HEK293 (cell line): ENCODE results near the gene VIT.

Source experiments
- MYNN ChIP-seq: fragments of 450-650 bp; formaldehyde crosslinking; IDR thresholded peaks from 2 replicates; pipeline ENCODE4 v1.5.1; 2016; ENCODE audit warnings: missing biosample characterization, missing genetic modification characterization, borderline replicate concordance
- TCF7L2 ChIP-seq: IDR thresholded peaks from 2 replicates; pipeline ENCODE4 v1.6.1; 2011; ENCODE audit warnings: low read depth, mild to moderate bottlenecking, inconsistent platforms, low read length, moderate library complexity, borderline replicate concordance
- TRIM28 ChIP-seq: IDR thresholded peaks from 2 replicates; pipeline ENCODE4 v1.6.1; 2011; ENCODE audit warnings: low read length, control low read depth, borderline replicate concordance
- YY2 ChIP-seq: fragments of 450-650 bp; formaldehyde crosslinking; IDR thresholded peaks from 2 replicates; pipeline ENCODE4 v1.5.1; 2016; ENCODE audit warnings: missing biosample characterization, missing genetic modification characterization
- ZFP69B ChIP-seq: fragments of 450-650 bp; formaldehyde crosslinking; IDR thresholded peaks from 2 replicates; pipeline ENCODE4 v1.5.1; 2016; ENCODE audit warnings: missing biosample characterization, missing genetic modification characterization
- ZNF174 ChIP-seq: fragments of 450-650 bp; formaldehyde crosslinking; IDR thresholded peaks from 2 replicates; pipeline ENCODE4 v1.5.0; 2017; ENCODE audit warnings: missing biosample characterization, mild to moderate bottlenecking, missing genetic modification characterization
- ZNF398 ChIP-seq: fragments of 450-650 bp; formaldehyde crosslinking; IDR thresholded peaks from 2 replicates; pipeline ENCODE4 v1.5.1; 2017; ENCODE audit warnings: missing biosample characterization, missing genetic modification characterization
- ZNF571 ChIP-seq: fragments of 450-650 bp; formaldehyde crosslinking; IDR thresholded peaks from 2 replicates; pipeline ENCODE4 v1.5.0; 2017; ENCODE audit warnings: missing biosample characterization, missing genetic modification characterization
- ZSCAN5A ChIP-seq: fragments of 450-650 bp; formaldehyde crosslinking; IDR thresholded peaks from 2 replicates; pipeline ENCODE4 v1.5.1; 2016; ENCODE audit warnings: missing biosample characterization, missing genetic modification characterization
- TF ChIP-seq, protein P1 (sequence below): fragments of 450-650 bp; formaldehyde crosslinking; IDR thresholded peaks from 2 replicates; pipeline ENCODE4 v1.5.1; 2016; ENCODE audit warnings: missing biosample characterization, missing genetic modification characterization

DNA sequence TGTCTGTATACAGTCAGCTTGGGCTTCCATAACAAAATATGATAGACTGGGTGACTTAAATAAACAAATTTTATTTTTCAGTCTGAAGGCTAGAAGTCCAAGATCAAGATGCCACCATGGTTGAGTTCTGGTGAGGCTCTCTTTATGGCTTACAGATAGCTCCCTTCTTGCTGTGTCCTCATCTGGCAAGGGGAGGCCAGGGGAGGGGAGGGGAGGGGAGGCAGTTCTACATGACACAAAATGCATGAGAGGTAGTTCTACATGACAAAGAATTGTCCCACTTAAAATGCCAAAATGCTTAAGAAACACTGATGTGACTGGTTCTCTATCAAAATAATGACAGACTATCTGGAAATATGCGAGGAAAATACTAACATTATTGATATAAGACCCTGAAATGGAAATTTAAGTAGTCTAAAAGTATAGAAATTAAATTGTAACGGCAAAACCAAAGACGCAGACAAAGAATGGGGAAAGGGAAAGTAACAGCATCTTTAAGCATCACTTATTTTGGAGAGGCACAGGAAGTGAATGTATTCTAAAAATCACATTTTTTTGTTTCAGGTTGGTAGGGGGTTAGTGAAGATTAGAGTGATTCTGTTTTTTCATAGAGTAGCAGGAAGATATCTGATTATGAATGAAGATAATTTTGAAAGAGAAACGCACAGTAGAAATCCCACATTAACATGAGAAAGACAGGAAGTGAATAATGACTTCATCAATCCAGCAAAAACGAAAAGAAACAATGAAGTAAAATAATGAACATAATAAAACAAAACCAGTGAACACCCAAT, 138.4 kb downstream of the VIT start:
- TF ChIP-seq ZNF174 (tag by site-specific recombination) (no peak), MYNN (no peak), TRIM28 (no peak), TCF7L2 (no peak), ZNF571 (tag by site-specific recombination) (no peak), ZNF398 (tag by site-specific recombination) (no peak), ZFP69B (tag by site-specific recombination) (no peak), ZSCAN5A (tag by site-specific recombination) (no peak), YY2 (tag by site-specific recombination) (no peak)
- TF ChIP-seq, protein P1, sequence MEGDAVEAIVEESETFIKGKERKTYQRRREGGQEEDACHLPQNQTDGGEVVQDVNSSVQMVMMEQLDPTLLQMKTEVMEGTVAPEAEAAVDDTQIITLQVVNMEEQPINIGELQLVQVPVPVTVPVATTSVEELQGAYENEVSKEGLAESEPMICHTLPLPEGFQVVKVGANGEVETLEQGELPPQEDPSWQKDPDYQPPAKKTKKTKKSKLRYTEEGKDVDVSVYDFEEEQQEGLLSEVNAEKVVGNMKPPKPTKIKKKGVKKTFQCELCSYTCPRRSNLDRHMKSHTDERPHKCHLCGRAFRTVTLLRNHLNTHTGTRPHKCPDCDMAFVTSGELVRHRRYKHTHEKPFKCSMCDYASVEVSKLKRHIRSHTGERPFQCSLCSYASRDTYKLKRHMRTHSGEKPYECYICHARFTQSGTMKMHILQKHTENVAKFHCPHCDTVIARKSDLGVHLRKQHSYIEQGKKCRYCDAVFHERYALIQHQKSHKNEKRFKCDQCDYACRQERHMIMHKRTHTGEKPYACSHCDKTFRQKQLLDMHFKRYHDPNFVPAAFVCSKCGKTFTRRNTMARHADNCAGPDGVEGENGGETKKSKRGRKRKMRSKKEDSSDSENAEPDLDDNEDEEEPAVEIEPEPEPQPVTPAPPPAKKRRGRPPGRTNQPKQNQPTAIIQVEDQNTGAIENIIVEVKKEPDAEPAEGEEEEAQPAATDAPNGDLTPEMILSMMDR (tag by site-specific recombination), result no peak
